ENCODE results near the gene C19orf81.

C19orf81 gene

DNA sequence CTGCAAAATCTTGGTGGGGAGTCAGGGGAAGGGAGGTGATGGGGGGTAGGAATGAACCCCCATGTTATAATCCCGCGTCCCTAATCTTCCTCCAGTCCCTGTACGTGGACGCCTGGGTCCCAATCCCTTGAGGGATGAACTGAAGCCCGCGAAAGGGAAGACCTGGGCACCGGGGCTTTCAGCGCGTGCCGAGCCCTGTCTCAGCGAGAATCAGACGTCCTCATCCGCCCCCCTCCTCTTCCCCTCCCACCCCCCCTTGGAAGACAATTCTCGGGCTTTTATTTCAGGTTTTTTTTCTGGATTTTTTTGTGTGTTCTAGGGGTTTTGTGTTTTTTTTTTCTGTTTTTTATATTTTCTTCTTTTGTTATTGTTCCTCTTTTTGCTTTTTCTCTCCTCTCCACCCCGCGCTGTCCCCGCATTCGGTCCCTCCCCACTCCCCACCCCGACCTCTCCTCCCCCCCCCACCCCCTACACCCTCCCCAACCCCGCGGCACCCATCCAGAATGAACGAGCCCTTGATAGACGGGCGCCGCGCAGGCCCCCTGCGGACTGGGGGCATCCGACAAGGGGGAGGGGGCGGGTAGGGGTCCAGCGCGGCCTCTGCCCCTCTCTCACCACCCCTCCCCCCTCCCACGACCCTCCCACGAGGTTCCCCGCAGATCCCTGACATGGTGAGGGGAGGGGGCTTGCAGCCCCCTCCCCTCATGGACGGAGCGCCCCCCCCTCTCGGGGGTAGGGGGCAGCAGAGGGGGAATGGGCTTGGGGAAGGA lies 10.3 kb downstream of the C19orf81 start:
- DNase-seq = no peak

DNA sequence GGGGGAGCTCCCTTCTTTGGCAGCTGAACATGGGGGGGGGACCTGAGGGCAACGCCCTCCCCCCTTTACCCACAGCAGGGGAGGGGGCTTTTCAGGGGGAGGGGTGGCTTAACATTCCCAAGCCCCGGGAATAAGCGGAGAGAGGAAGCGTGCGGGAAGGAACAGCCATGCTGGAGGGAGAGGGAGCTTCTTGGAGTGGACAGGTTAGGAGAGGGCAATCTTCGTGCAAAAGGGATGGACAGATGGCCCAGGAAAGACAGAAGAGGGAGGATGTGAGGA lies 10.8 kb downstream of the C19orf81 start:
- no peak for DNase-seq

DNA sequence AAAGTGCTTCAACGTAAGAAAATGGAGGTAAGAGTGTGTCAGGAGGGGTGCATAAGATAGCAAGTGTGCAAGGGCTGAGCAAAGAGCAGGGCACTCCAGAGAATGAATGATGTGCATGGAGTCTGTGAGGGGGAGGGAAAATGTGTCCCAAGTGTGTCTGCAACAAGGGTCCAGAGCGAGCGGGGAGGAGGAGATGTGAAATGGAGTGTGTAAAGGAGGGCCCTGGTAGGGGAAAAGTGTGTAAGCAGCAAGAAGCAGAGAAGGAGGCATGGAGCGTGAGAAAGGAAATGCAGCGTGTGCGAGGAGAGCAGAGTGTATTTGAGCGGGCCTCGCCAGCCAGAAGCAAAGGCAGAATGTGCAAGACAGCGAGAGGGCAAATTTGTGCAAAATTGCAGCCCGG lies 11.8 kb downstream of the C19orf81 start:
- no peak for DNase-seq

DNA sequence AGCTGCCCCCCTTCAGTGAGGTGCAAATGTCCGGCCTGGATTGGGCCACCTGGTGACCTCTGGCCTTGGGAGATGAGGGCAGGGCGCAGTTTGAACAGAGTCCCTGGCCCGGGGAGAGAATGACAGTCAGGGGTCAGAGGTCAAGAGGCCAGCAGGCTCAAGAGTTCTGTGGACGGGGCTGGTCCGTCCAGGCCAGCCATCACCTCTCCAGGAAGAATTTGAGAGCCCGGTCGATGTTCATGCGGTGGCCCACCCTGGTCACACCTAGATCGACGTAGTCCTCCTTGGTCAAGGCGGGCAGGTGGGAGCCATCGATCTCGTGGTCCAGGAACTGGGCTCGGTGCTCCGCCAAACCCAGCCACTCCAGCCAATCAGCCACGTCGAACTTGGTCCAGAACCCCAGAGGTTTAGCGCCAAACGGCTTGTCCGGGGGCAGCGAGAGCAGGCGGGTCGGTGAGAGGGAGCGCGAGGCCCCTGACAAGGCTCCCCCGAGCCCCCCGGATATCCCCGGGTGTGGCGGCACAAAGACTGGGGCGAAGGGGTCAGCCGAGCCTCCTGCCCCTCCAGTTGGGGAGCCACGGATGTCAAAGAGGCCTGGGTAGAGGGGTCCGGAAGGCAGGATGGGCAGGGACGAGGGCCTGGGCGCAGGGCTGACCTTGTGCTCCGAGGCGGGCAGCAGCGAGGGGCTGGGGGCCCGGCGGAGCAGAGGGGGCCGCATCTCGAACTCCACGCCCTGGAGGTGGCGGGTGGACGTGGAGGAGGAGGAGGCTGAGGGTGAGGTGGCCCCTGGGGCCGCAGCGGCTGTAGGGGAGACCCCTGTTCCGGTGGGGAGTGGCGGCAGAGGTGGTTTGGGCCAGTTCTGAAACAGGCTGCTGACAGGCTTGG lies 12.8 kb downstream of the C19orf81 start:
- DNase-seq = no peak

DNA sequence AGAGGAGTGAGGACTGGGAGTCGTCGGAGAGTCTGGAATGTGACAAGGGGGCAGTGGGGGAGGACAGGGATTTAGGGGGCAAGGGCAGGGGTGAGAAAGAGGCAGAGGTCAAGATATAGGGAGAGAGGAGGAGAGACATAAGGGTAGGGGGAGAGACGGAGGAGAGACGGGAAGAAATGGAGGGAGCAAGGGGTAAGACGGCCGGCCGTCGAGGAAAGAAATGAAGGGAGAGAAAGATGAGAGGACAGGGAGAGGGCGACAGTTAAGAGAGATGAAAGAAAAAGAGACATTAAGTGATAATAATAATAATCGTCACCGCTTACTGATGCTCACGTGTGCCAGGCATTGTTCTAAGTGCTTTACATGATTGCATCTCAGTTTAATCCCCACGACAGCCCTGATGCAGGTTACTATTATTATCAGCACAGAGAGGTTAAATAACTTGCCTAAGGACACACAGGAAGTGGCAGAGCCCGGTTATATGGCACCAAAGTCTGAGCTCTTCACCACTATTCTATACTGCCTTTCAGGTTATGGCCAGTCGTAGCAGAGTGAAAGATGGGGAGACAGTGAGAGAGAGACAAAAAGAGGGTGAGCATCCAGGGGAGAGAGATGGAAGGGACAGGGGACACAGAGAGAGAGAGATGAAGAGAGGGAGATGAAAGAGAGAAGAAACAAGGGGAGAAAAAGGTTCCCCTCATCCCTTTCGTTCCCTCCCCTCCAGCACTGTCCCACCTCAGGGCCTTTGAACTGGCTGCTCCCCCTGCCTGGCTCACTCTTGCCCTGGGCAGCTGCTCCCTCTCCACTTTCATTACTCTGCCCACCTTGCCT lies 13.6 kb downstream of the C19orf81 start:
- no peak for DNase-seq

DNA sequence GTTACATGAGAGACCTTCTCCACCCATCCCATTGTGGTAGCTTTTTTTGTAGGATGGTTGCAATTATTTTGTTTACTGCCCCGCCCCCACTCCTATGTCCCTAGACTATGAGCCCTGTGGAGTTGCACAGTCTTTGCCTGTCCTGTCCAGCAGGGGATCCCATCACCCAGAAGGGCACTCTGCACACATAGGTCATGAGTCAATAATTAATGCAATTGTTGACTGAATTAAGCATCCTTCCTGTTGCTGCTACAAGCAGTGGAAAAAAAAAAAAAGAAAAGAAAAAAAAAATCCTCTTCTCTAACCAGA lies 14.2 kb downstream of the C19orf81 start:
- DNase-seq = no peak

DNA sequence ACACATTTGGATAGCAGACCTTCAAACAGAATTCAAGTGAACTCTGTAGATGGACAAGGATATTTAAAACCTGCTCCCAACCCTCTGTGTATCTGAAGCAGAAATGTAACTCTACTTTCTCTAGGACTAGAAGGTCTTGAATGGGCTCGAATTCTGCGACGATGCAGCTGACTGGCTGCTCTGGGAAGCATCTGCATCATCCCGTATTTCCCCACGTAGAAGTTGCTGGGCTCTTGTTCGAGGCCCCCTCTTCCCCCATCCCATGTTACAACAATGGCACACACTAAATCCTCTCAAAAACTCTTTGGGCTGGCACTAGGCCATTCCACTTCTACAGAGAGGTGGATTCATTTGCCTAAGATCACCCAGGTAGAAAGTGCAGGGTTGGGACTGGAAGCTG lies 15.0 kb downstream of the C19orf81 start:
- DNase-seq = no peak

DNA sequence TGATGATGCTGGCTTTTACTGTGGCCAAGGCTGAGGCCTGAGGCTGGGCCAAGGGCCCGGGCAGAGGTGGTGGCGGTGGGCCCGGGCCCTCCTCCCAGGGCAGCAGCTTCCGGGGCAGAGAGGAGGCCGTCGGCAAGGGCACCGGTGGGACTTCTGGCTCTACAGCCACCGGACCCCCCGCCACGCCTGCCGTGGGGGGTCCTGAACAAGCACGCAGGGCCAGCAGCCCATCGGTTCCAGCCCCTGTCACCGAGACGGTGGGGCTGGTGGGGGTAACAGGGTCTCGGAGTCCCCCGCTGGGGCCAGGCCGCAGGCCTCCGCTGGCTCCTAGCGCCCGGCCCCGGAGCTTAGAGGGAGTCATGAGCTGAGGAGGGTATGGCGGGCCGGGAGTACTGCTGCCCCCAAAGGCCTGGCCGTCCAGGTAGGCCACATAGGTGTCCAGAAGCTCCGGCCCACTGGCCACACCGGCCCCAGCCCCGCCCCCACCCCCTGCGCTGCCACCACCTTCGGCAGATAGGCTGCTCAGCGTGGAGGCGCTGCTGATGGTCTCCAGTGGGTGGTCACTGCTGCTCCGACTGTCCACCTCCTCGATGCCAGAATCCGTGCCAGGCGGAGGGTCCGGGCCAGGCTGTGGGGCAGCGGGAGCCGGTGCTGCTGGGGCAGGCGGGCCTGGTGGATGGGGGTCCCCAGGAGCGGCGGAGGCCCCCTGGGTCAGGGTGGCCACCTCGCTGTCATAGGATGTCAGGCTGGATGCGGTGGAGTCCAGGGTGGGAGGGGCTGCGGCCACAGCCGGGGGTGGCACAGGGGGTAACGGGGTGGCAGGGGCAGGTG lies 17.3 kb downstream of the C19orf81 start:
- DNase-seq = no peak

DNA sequence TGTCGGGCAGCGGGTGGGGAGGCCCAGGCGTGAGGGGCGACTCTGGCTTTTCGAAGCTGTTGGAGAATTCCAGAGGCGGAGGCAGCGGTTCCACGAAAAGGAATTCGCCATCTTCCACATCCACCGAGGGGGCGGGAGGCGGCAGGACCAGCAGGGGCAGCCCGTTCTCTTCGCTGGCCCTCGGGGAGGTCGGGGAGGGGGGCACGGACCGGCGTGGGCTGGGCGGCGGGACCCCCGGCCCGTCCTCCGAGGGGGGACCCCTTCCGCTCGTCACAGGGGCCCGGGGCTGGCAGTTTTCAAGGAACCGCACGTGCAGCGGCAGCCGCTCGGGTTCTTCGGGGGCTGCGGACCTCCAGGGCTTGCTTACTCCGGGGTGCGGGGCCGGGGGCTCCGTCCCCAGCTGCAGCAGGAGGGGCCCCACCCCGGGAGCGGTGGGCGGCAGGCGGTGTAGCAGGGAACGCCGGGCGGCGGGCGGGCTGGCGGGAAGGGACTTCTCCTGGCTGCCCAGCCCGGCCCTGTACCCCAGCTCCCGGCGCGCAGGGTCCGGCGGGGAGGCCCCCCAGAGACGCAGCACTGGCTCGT lies 18.0 kb downstream of the C19orf81 start:
- no peak for DNase-seq

DNA sequence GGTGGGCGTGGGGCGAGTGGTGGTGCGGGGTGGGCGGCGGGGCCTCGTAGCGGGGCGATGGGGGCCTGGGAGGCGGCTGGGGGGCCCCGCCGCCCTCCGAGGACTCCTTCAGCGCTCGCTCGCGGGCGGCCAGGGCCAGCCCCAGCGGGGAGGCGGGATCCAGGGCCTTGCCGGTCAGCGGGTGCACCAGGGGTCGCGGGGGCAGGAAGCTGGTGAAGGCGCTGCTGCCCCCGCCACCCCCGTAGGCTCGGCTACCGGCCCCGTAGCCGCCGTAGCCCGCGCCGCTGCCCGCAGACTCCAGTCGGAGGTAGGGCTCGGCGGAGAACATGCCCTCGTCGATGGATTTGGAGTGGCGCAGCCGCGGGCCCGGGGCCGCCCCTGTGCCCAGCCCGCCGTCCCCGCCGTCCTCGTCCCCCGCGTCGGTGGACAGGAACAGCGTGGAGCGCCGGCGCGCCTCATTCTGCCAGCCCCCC lies 18.6 kb downstream of the C19orf81 start:
- DNase-seq = no peak

DNA sequence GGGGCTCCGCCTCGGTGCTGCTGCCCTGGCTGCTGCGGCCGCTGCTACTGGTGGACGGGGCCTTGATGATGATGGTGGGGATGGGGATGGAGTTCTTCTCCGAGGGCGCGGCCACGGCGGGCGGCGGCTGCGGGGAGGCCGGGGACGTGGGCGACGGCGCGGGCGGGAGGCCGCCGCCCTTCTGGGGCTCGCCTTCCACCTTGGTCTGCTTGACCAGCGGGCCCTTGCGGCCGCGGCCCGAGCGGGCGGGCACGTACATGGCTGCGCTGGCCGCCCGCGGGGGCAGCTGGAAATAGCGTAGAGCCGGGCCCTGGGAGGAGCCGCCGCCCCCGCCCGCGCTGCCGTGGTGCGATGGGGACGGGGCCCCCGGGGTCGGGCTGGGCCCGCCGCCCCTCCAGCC lies 19.2 kb downstream of the C19orf81 start:
- DNase-seq = no peak

DNA sequence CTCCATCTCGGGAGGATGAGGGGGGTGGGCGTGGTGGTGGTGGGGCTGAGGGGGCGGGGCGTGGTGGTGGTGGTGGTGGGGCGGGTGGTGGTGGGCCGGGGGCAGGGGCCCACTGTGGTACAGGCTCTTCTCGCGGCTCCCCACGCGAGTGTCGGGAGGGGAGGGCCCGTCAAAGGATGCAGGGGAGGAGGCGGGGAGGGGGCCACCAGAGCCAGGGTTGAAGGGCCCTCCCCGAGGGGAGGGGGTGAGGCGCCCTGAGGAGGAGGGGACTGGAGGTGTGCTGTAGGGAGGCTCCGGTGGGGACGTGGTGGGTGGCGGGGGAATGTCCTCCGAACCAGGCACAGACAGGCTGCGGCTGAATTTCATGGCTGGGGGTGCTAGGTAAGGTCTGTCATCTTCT lies 19.6 kb downstream of the C19orf81 start:
- no peak for DNase-seq

DNA sequence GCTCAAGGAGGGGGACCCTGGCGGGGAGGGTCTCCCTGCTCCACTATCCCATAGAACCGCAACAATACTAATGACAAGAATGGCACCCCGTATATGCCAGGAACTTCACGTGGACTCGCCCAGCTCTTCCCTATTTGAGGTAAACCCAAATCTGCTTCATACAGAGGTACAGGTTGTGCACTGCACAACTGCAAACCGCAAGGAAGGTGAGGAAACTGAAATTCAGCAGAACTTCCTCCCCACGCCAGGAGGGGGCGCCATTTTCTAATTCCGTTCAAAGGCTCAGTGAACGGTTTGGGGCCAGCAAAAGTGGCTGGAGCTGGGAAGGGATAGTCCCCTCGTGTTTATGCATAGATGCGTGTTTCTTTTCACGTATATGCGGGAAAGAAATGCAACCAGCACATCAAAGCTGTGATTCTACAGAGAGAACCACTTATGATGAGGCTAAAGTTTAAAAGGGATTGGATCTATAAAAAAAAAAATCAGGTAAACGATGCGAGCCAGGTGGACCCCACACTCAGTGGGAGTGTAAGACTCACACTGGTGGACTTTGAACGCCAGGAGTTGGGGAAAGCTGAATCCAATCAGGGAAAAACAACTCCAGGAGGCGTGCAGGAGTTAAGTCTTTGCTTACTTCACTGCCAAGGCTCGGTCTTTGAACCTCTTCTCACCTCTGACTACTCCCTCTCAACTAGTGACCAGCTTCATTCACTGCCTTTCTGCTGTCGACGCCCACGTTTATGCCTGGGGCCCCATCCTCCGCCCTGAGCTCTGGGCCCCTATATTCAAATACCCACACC lies 20.3 kb downstream of the C19orf81 start:
- no peak for DNase-seq

DNA sequence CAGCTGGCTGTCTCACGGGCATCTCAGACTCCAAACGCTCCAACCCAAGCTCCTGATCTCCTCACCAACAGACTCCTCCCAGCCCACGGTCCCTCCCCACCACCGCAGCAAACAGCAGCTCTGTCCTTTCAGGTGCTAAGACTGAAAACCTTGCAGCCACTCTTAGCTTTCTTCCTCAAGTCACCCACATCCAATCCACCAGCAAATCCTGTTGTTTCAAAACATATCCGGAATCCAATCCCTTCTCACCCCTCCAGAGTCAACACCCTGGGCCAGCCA lies 20.8 kb downstream of the C19orf81 start:
- DNase-seq = no peak

DNA sequence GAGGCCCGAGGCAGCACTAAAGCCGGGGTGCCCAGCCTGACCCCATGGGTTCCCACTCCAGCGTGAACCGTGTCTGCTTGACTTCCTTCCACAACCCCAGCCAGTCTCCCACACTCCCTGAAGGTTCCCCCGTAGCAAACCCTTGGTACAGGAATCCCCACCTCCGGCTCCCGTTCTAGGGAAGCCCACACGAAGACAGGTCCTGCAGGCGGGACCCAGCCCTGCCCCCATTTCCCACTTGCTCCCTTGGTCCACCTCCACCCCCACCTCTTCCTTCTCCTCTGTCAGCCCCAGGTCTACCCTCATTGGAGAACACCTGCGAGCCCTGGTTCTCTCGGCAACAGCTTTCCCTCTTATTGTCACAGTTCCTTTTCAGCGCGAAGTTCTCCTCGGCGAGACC lies 23.9 kb downstream of the C19orf81 start:
- DNase-seq = no peak

DNA sequence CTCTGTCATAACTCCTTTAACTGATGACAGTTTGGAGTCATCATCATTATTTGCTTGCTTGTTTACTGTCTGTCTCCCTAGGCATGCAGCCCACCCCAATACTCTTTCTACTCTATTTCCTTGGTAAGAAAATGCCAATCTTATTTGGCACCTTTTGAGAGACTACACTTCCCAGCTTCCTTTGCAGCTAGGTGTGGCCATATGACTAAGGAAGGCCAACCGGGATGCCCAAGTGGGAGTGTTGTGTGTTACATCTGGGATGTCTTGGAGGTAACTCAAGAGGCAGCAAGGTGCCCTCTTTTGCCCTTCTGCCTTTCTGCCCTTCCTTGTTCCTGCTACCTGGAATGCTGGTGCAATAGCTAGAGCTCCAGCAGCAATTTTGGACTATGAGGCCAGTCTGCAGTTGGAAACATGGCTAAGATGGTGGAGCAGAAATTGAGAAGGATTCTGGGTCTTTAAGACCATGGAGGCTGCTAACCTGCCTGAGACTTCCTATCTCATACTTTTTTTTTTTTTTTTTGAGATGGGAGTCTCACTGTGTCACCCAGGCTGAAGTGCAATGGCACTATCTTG lies 27.5 kb downstream of the C19orf81 start:
- no peak for DNase-seq

DNA sequence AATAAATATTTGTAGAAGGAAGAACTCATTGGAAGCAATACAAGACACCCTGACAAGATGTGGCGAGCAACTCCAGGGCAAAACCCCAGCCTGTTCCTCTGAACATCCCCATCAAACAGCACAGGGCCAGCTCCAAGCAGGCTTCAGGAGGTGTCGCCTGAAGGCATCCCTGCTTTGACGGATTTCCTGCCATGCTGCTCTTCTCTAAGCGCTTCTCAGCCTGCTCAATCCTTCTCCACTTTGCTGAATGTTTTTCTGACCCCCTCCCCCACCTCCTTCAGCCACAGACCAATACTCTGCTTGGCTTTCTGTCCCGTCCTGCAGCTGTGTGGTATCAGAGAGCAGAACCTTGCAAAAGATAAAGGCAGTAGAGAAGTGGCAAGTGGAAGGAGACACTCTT lies 28.4 kb downstream of the C19orf81 start:
- no peak for DNase-seq

DNA sequence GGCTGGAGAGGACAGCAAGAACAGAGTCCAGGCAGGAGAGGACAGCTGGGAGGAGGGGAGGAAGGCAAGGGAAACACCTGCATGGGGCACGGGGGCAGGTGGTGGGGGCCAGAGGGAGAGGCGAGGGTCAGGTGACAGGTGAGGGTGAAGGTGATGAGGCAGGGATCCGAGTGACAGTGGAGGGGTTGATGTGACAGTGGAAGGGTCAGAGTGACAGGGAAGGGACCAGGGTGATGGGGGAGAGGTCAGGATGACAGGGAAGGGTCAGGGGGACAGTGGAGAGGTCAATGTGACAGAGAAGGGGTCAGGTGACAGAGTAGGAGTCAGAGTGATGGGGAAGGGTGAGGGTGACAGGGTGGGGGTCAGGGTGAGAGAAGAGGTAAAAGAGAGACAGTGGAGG lies 29.1 kb downstream of the C19orf81 start:
- no peak for DNase-seq

DNA sequence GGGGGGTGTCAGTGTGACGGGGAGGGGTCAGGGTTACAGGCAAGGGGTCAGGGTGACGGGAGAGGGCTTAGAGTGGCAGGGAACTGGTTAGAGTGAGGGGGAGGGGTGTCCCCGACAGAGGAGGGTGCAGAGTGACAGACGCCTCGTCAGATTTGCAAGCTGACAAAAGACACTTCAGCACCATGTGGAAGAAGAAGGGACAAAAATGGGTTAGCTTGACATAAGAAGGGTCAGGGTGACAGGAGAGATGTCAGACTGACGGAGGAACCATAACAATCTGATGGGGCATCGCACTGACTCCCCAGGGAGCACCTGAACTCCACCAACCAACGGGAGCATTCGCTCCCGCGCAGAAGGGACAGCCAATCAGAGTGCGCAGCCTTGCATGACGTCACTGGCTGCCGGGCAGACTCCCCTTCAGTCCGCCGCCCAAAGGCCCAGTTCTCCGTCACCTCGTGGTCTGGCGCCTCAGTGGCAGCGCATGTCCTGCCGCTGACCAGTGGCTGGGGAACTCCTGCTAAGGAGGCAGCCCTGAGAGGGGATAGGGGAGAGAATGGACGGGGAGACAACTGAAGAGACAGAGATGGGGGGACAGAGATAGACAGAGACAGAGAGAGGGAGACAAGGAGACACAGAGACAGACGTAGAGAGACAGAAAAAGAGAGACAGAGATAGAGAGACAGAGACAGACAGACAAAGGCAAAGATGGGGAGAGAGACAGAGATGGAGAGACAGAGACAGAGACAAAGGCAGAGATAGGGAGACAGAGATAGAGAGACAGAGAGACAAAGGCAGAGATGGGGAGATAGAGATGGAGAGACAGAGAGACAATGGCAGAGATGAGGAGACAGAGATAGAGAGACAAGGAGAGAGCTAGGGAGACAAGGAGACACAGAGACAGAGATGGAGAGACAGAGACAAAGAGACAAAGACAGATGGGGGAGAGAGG lies 30.2 kb downstream of the C19orf81 start:
- DNase-seq = no peak

DNA sequence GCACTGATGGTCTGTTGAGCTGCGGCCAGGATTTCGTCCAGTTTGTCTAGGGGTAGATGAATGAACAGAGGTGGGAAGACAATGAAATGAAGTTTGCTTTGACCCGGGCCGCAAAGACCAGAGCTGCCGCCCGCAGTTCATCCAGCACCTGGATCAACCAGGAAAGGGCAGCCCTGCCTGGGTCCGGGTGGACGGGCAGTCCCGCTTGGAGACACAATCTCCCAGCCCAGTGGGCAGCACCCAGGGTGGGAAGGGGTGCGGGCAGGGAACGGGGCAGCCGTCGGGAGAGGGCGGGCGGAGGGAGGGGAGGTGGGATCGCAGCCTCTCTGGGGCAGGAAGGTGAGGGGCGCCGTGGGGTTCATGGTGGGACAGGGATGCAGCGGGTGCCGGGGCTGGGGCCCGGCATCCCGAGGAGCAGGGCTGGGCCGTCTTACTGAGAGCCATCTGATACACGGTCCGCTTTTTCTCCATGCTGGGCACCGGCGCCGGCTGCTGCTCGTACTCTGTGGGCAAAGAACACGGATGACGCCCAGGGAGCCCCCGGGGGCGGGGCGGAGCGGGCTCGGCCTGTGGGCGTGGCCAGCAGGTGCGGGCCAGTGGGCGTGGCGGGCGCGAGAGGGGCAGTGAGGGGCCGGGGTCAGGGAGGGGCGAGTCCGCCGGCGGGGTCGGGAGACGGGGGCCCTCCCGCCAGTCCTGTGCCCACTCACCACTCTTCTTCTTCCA lies 37.2 kb downstream of the C19orf81 start:
- DNase-seq = no peak
